SK-N-MC (cell line): ENCODE results near the gene FXYD5.

Experiments used
- EZH2 ChIP-seq: fragments of 200-600 bp; sonication (generic); IDR thresholded peaks from one replicate; pipeline ENCODE4 v1.6.1; 2017; ENCODE audit warnings: antibody characterized with exemption
- FOXP2 ChIP-seq: optimal IDR thresholded peaks from 2 replicates; pipeline ENCODE3; 2011; ENCODE audit warnings: mild to moderate bottlenecking, moderate library complexity; ENCODE audit not compliant: insufficient read depth; ENCODE audit errors: extremely low read length, control extremely low read depth
- POLR2AphosphoS5 ChIP-seq: IDR thresholded peaks from 2 replicates; pipeline ENCODE4 v1.6.1; 2012; ENCODE audit warnings: mild to moderate bottlenecking, low read depth, low read length, borderline replicate concordance

DNA sequence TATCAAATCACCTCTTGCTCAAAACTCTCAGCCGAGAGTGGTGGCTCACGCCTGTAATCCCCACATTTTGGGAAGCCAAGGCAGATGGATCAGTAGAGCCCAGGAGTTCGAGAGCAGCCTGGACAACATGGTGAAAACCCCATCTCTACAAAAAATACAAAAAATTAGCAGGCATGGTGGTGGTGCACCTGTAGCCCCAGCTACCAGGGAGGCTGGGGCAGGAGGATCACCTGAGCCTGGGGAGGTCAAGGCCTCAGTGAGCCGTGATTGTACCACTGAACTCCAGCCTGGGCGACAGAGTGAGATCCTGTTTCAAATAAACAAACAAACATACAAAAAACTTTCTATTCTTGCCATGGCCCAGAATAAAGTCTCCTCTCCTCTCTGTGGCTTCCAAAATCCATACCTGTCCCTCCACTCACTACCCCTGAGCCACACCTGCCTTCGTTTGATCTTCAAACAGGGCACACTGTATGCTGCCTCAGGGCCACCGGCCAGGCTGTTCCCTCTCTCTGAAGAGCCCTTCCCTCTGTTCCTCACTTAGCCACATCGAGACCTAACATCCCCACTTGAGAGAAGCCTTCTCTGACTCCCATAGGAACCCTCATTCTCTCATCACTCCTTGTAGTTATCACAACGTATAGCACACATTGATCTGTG is 26.0 kb upstream of the FXYD5 start:
- TF ChIP-seq EZH2 (no peak), POLR2AphosphoS5 (no peak), FOXP2 (no peak)
